Pancreas (tissue), 10 donors: ENCODE data around the gene HAAO. TPM values are rescaled to one million over a fixed set of nuclear protein-coding genes. Genes with fewer than 3 reads are reported as not detected.

Experiments used
- ATAC-seq, 4 donors: fragments of 200-7000 bp; cut with Tn5 transposase; one replicate each; pipeline versions ENCODE4 v1.8.0 to v1.9.1; 2020; ENCODE audit warnings: mild to moderate bottlenecking in 4 of 4, moderate library complexity in 4 of 4
- DNase-seq, 6 donors: peaks; one replicate each; pipeline ENCODE4 v3.0.0-alpha.2; 2020
- FAIRE-seq: peaks from 2 replicates; lab custom pipeline; 2012; peaks lifted over from hg19 to GRCh38; lab: Jason Lieb, UNC
- H3K27ac ChIP-seq, 4 donors: fragments of 200-600 bp; sonication (generic); 1 replicate in 3 of 4; 2 replicates in 1 of 4; pipeline versions ENCODE4 v1.5.0 to v1.8.0; 2020
- H3K27me3 ChIP-seq, 4 donors: fragments of 200-600 bp; one replicate each; pipeline ENCODE4 v1.8.0; 2021
- H3K36me3 ChIP-seq, 3 donors: fragments of 200-600 bp; sonication (generic) in 1 of 3; one replicate each; pipeline versions ENCODE4 v1.5.0 to v1.8.0; 2020 to 2021
- H3K4me1 ChIP-seq, 3 donors: fragments of 200-600 bp; one replicate each; pipeline ENCODE4 v1.8.0; 2021
- H3K4me3 ChIP-seq, 4 donors: fragments of 200-600 bp; sonication (generic) in 2 of 4; one replicate each; pipeline versions ENCODE4 v1.5.0 to v1.8.0; 2020 to 2021
- H3K9me3 ChIP-seq, 4 donors: fragments of 200-600 bp; one replicate each; pipeline ENCODE4 v1.8.0; 2021
- CTCF ChIP-seq, 4 donors: fragments of 200-600 bp; sonication (generic) in 3 of 4; IDR thresholded peaks; one replicate each; pipeline versions ENCODE4 v1.5.0 to v1.8.0; 2021; ENCODE audit warnings: antibody characterized with exemption in 4 of 4
- WGBS, 2 donors: extraction: QIAGEN DNeasy Blood & Tissue Kit; methylation state at CpG; one replicate each; pipeline ENCODE4 v1.1.7; 2013; 5-methylcytosine and 5-hydroxymethylcytosine counted together
- intact Hi-C, 3 donors: fragments of 100-400 bp; cut with DNase I; formaldehyde crosslinking; loops; one replicate each; pipeline versions ENCODE4 v1.11.1 to v1.14.2; 2022
- polyA plus RNA-seq, 2 donors: library from polyadenylated mRNA; stranded (reverse); fragments of 200-250 nt; gene quantifications; one replicate each; pipeline ENCODE4 v1.2.3, GENCODE V29; 2013
- total RNA-seq, 6 donors: library from RNA; stranded (reverse); fragmentation: NEBNext Ultra II Directional in 4 of 6; extraction: Animal tissue kit (Norgen Biotek cat#: 25700) in 4 of 6; gene quantifications; one replicate each; pipeline versions ENCODE4 v1.2.1 to v1.2.4, GENCODE V29; 2021 to 2023
- donor health status: healthy with polysubstance abuse.
- donor health status: DM: no; HTN: no; CAD: no; lungs with moderate emphysema.
- donor health status: DM: no; HTN: no; CAD: no.
- donor health status: control.
- donor health status: control.
- donor health status: Bipolar disorder and iron deficiency.
- donor health status: DM: yes; HTN: yes; CAD: no.
- donor health status: DM: no; HTN: no; CAD: no.
- donor health status: DM: no; HTN: no; CAD: no.
- donor health status: DM: yes; HTN: yes; CAD: no.

Gene HAAO
- total and polyA plus RNA-seq, 8 donors: 10.9 to 35.4 (median 21.5) TPM

- H3K4me3 ChIP-seq: no peak overlapping the region
Measured at GRCh38 chr2:42762823-42763804, 29.3 kb downstream of the HAAO start.

GRCh38 chr2:42762155-42762554 is 30.2 kb downstream of the HAAO start:
- Histone ChIP-seq H3K4me1 (no peaks in the 10 kb centered on the region), H3K36me3 (no peaks in the 10 kb centered on the region), H3K27me3 (no peaks in the 10 kb centered on the region), H3K27ac (no peak overlapping the region), H3K9me3 (no peaks in the 10 kb centered on the region), H3K4me3 (no peak overlapping the region)
- DNase-seq: no peak
- 90 to 94% methylated on average over 5 of the region's 5 CpGs for WGBS, 2 donors
- no peak for FAIRE-seq
- intact Hi-C loops: no loop called here
- ATAC-seq: no peak
- no peak for TF ChIP-seq CTCF (IDR thresholded peaks at IDR 0.05)

More at GRCh38 chr2:42762823-42763804, 29.3 kb downstream of the HAAO start:
- ATAC-seq (no peak), FAIRE-seq (no peak), DNase-seq (no peak)
- Histone ChIP-seq H3K4me1 (no peaks in the 10 kb centered on the region), H3K36me3 (no peaks in the 10 kb centered on the region), H3K9me3 (no peaks in the 10 kb centered on the region), H3K27me3 (no peaks in the 10 kb centered on the region), H3K27ac (no peak overlapping the region)
- 95 to 97% methylated on average over 45 of the region's 45 CpGs for WGBS, 2 donors
- TF ChIP-seq CTCF (IDR thresholded peaks at IDR 0.05): no peak
- intact Hi-C loops: no loop called here

- no peak for FAIRE-seq
- no peak for ATAC-seq
- 90 to 91% methylated on average over 9 of the region's 9 CpGs for WGBS, 2 donors
- no peak for TF ChIP-seq CTCF (IDR thresholded peaks at IDR 0.05)
- H3K36me3 ChIP-seq: no peaks in the 10 kb centered on the region
- no peak overlapping the region for H3K4me3 ChIP-seq
- DNase-seq: no peak
- no peak overlapping the region for H3K27ac ChIP-seq
- H3K4me1 ChIP-seq: no peaks in the 10 kb centered on the region
- no peaks in the 10 kb centered on the region for H3K9me3 ChIP-seq
- H3K27me3 ChIP-seq: no peaks in the 10 kb centered on the region
- intact Hi-C loops: no loop called here
Measured at GRCh38 chr2:42761554-42761953, 30.8 kb downstream of the HAAO start.

- no peaks in the 10 kb centered on the region for H3K9me3 ChIP-seq
- FAIRE-seq (no peak), ATAC-seq (no peak), DNase-seq (no peak)
- no peaks in the 10 kb centered on the region for H3K36me3 ChIP-seq
- H3K4me3 ChIP-seq: no peak overlapping the region
- TF ChIP-seq CTCF (IDR thresholded peaks at IDR 0.05): no peak
- WGBS, 2 donors: 95 to 98% methylated on average over 1 of the region's 1 CpG
- no peak overlapping the region for H3K27ac ChIP-seq
- no peaks in the 10 kb centered on the region for H3K27me3 ChIP-seq
- peaks cover 2 to 20% (median 16%) of the 10 kb centered on the region in 3 donors for H3K4me1 ChIP-seq
- intact Hi-C loops: no loop called here
Measured at GRCh38 chr2:42758751-42759150, 33.6 kb downstream of the HAAO start.
